Prostate gland (tissue), 2 donors: Measurements from ENCODE around the gene ESPNL.

Source experiments
- POLR2A ChIP-seq: fragments of 450-650 bp; IDR thresholded peaks from one replicate; pipeline ENCODE4 v1.6.1; 2016; ENCODE audit warnings: antibody characterized with exemption, mild to moderate bottlenecking
- POLR2AphosphoS5 ChIP-seq: sonication (generic); formaldehyde crosslinking; IDR thresholded peaks from one replicate; pipeline ENCODE4 v1.6.1; 2017; ENCODE audit warnings: antibody characterized with exemption
- TF ChIP-seq, protein P1 (sequence below), 4 experiments: fragments of 200-600 bp in 2 of 4; fragments of 450-650 bp in 2 of 4; sonication (generic) in 2 of 4; IDR thresholded peaks; 1 replicate in 3 of 4; 2 replicates in 1 of 4; pipeline ENCODE4 v1.5.1; 2016 to 2019; ENCODE audit warnings: antibody characterized with exemption in 4 of 4, mild to moderate bottlenecking in 2 of 4, moderate library complexity in 2 of 4

DNA sequence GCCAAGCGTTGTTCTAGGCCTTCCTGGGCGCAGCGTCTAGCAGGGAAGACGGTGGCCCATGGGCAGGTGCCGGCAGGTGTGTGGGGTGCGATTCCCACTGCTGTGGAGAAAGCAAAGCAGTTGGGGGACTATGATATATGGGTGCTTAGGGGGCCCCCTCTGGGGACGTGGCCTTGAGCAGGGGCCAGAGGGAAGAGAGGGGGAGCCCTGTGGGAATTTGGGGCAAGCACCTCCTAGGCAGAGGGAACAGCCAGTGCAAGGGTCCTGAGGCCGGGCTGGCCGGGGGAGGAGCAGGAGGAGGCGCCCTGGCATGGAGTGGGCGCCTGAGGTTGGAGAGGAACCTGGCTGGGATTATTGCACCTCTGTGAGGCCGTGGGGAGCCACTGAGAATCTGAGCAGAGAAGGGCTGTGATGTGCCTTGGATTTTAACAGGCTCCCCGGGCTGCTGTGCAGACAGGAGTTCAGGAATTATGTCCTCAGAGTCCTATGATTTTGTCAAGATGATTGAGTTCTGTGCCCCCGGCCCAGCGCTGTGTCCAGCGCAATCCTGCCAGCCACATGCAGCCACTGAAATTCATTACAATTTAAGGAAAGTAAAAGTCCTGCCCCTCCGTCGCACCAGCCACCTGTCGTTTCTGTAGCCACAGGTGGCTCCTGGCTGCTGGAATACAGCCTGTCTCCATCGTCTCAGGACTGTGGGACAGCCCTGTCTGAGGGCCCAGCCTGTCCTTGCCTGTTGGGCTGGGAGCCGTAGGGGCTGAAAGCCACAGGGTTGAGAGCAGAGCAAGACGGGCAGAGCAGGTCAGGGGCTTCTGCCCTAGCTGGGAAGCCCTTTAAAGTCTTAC, 29.2 kb downstream of the ESPNL start:
- no peak for TF ChIP-seq POLR2AphosphoS5
- TF ChIP-seq, protein P1, sequence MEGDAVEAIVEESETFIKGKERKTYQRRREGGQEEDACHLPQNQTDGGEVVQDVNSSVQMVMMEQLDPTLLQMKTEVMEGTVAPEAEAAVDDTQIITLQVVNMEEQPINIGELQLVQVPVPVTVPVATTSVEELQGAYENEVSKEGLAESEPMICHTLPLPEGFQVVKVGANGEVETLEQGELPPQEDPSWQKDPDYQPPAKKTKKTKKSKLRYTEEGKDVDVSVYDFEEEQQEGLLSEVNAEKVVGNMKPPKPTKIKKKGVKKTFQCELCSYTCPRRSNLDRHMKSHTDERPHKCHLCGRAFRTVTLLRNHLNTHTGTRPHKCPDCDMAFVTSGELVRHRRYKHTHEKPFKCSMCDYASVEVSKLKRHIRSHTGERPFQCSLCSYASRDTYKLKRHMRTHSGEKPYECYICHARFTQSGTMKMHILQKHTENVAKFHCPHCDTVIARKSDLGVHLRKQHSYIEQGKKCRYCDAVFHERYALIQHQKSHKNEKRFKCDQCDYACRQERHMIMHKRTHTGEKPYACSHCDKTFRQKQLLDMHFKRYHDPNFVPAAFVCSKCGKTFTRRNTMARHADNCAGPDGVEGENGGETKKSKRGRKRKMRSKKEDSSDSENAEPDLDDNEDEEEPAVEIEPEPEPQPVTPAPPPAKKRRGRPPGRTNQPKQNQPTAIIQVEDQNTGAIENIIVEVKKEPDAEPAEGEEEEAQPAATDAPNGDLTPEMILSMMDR (IDR thresholded peaks at IDR 0.05), result no peak
- no peak for TF ChIP-seq POLR2A
